Measurements from ENCODE around the gene ANO9. TPM values are rescaled to one million over a fixed set of nuclear protein-coding genes. Genes with fewer than 3 reads are reported as not detected.

ANO9 gene
- total and polyA plus RNA-seq, 8 donors, result 5.7 to 208 (median 31.6) TPM

GRCh38 chr11:367956-368413 is 73.8 kb downstream of the ANO9 start:
- WGBS, 5 donors, result 28 to 43% (median 38%) methylated on average over 7 of the region's 7 CpGs
- H3K9me3 ChIP-seq, result no peaks in the 10 kb centered on the region
- no peak overlapping the region for H3K27ac ChIP-seq
- H3K4me3 ChIP-seq, result no peak overlapping the region
- no peaks in the 10 kb centered on the region for H3K36me3 ChIP-seq
- TF ChIP-seq POLR2A (IDR thresholded peaks at IDR 0.05) (no peak), CTCF (IDR thresholded peaks at IDR 0.05) (no peak), POLR2AphosphoS5 (IDR thresholded peaks at IDR 0.05) (no peak), EP300 (IDR thresholded peaks at IDR 0.05) (no peak)
- H3K4me1 ChIP-seq, result peaks cover 9 to 19% (median 14%) of the 10 kb centered on the region in 4 donors
- peaks cover 8 to 71% (median 46%) of the 10 kb centered on the region in 3 donors for H3K27me3 ChIP-seq
- no peak for DNase-seq
- intact Hi-C loops (cut with DNase I; ENCODE audit: low total_unique reads), result no loop called here

Small RNA genes lying within 50 kb of the gene (small RNA-seq; reads per million reads assigned to genes)
- 0 to 0.07 (median 0) reads per million in 4 donors for gene RN7SL838P

Other genes with a start within 250 kb of the ANO9 start
- not detected for gene SCGB1C1, start 248.9 kb downstream of the ANO9 start, total RNA-seq
- not detected for gene SCGB1C1, start 248.9 kb downstream of the ANO9 start, polyA plus RNA-seq
- 10 to 100 TPM in 4 of 5 donors, 1 to 10 TPM in 1; 7.0 to 36.5 (median 25.0) TPM for gene BET1L, start 234.6 kb downstream of the ANO9 start, total RNA-seq
- gene BET1L, start 234.6 kb downstream of the ANO9 start, polyA plus RNA-seq, result 10 to 100 TPM; 21.8 to 38.3 (median 28.1) TPM
- gene RIC8A, start 234.3 kb downstream of the ANO9 start, total RNA-seq, result 100 to 1,000 TPM in 2 of 5 donors, 10 to 100 TPM in 3; 45.2 to 262 (median 72.3) TPM
- 10 to 100 TPM; 39.2 to 60.8 (median 53.5) TPM for gene RIC8A, start 234.3 kb downstream of the ANO9 start, polyA plus RNA-seq
- 10 to 100 TPM in 2 of 5 donors, 1 to 10 TPM in 3; 5.4 to 63.7 (median 7.3) TPM for gene SIRT3, start 205.7 kb downstream of the ANO9 start, total RNA-seq
- 10 to 100 TPM; 10.8 to 19.2 (median 13.8) TPM for gene SIRT3, start 205.7 kb downstream of the ANO9 start, polyA plus RNA-seq
- 100 to 1,000 TPM in 2 of 5 donors, 10 to 100 TPM in 3; 36.2 to 132 (median 64.9) TPM for gene PSMD13, start 205.0 kb downstream of the ANO9 start, total RNA-seq
- 100 to 1,000 TPM; 116 to 126 (median 123) TPM for gene PSMD13, start 205.0 kb downstream of the ANO9 start, polyA plus RNA-seq
- 1 to 10 TPM in 1 of 5 donors, under 1 TPM in 2, not detected in 2; 0.45 to 3.6 (median 0.55) TPM for gene NLRP6, start 163.6 kb downstream of the ANO9 start, total RNA-seq
- gene NLRP6, start 163.6 kb downstream of the ANO9 start, polyA plus RNA-seq, result under 1 TPM in 2 of 3 donors, not detected in 1; 0.08 to 0.12 TPM
- gene PGGHG, start 152.9 kb downstream of the ANO9 start, total RNA-seq, result 10 to 100 TPM in 4 of 5 donors, 1 to 10 TPM in 1; 3.5 to 34.8 (median 11.9) TPM
- 10 to 100 TPM; 14.4 to 44.0 (median 20.7) TPM for gene PGGHG, start 152.9 kb downstream of the ANO9 start, polyA plus RNA-seq
- under 1 TPM in 1 of 5 donors, not detected in 4; 0.73 TPM for gene IFITM5, start 142.5 kb downstream of the ANO9 start, total RNA-seq
- gene IFITM5, start 142.5 kb downstream of the ANO9 start, polyA plus RNA-seq, result not detected
- gene IFITM2, start 134.2 kb downstream of the ANO9 start, total RNA-seq, result 10 to 100 TPM in 4 of 5 donors, 1 to 10 TPM in 1; 8.8 to 61.7 (median 12.9) TPM
- 100 to 1,000 TPM; 276 to 394 (median 344) TPM for gene IFITM2, start 134.2 kb downstream of the ANO9 start, polyA plus RNA-seq
- gene IFITM1, start 128.0 kb downstream of the ANO9 start, total RNA-seq, result 10 to 100 TPM in 4 of 5 donors, 1 to 10 TPM in 1; 7.0 to 59.8 (median 17.3) TPM
- gene IFITM1, start 128.0 kb downstream of the ANO9 start, polyA plus RNA-seq, result 100 to 1,000 TPM in 2 of 3 donors, 10 to 100 TPM in 1; 79.9 to 224 (median 119) TPM
- gene IFITM3, start 121.2 kb downstream of the ANO9 start, total RNA-seq, result 100 to 1,000 TPM in 3 of 5 donors, 10 to 100 TPM in 2; 11.9 to 271 (median 127) TPM
- gene IFITM3, start 121.2 kb downstream of the ANO9 start, polyA plus RNA-seq, result 1,000 to 10,000 TPM in 1 of 3 donors, 100 to 1,000 TPM in 2; 538 to 1,128 (median 677) TPM
- 1 to 10 TPM in 2 of 5 donors, under 1 TPM in 1, not detected in 2; 0.45 to 7.5 (median 4.2) TPM for gene B4GALNT4, start 72.5 kb downstream of the ANO9 start, total RNA-seq
- gene B4GALNT4, start 72.5 kb downstream of the ANO9 start, polyA plus RNA-seq, result 1 to 10 TPM; 2.4 to 8.8 (median 4.4) TPM
- 100 to 1,000 TPM in 3 of 5 donors, 10 to 100 TPM in 2; 26.3 to 356 (median 141) TPM for gene PKP3, start 47.8 kb downstream of the ANO9 start, total RNA-seq
- 10 to 100 TPM; 31.1 to 94.5 (median 41.7) TPM for gene PKP3, start 47.8 kb downstream of the ANO9 start, polyA plus RNA-seq
- 100 to 1,000 TPM in 3 of 5 donors, 10 to 100 TPM in 2; 11.4 to 325 (median 110) TPM for gene SIGIRR, start 27.0 kb downstream of the ANO9 start, total RNA-seq
- 100 to 1,000 TPM; 110 to 227 (median 164) TPM for gene SIGIRR, start 27.0 kb downstream of the ANO9 start, polyA plus RNA-seq
- 100 to 1,000 TPM in 2 of 5 donors, 10 to 100 TPM in 3; 16.5 to 264 (median 59.0) TPM for gene PTDSS2, start 8.3 kb upstream of the ANO9 start, total RNA-seq
- gene PTDSS2, start 8.3 kb upstream of the ANO9 start, polyA plus RNA-seq, result 10 to 100 TPM; 11.6 to 24.3 (median 22.3) TPM
- gene RNH1, start 65.2 kb upstream of the ANO9 start, total RNA-seq, result 100 to 1,000 TPM in 4 of 5 donors, 10 to 100 TPM in 1; 61.3 to 260 (median 137) TPM
- gene RNH1, start 65.2 kb upstream of the ANO9 start, polyA plus RNA-seq, result 100 to 1,000 TPM in 2 of 3 donors, 10 to 100 TPM in 1; 95.3 to 149 (median 106) TPM
- gene HRAS, start 93.6 kb upstream of the ANO9 start, total RNA-seq, result 10 to 100 TPM; 14.2 to 87.5 (median 21.6) TPM
- 100 to 1,000 TPM; 108 to 181 (median 131) TPM for gene HRAS, start 93.6 kb upstream of the ANO9 start, polyA plus RNA-seq
- gene LRRC56, start 95.5 kb upstream of the ANO9 start, total RNA-seq, result 1 to 10 TPM in 3 of 5 donors, under 1 TPM in 1, not detected in 1; 0.18 to 8.1 (median 3.3) TPM
- gene LRRC56, start 95.5 kb upstream of the ANO9 start, polyA plus RNA-seq, result 1 to 10 TPM; 2.1 to 2.9 (median 2.9) TPM
- 10 to 100 TPM in 3 of 5 donors, 1 to 10 TPM in 1, under 1 TPM in 1; 0.55 to 92.7 (median 12.8) TPM for gene LMNTD2, start 118.7 kb upstream of the ANO9 start, total RNA-seq
- gene LMNTD2, start 118.7 kb upstream of the ANO9 start, polyA plus RNA-seq, result 1 to 10 TPM; 6.3 to 9.2 (median 7.2) TPM
- 100 to 1,000 TPM in 2 of 5 donors, 10 to 100 TPM in 3; 16.7 to 330 (median 86.6) TPM for gene RASSF7, start 119.0 kb upstream of the ANO9 start, total RNA-seq
- gene RASSF7, start 119.0 kb upstream of the ANO9 start, polyA plus RNA-seq, result 100 to 1,000 TPM in 2 of 3 donors, 10 to 100 TPM in 1; 73.0 to 121 (median 103) TPM
- 10 to 100 TPM; 17.5 to 60.8 (median 29.9) TPM for gene PHRF1, start 134.5 kb upstream of the ANO9 start, total RNA-seq
- gene PHRF1, start 134.5 kb upstream of the ANO9 start, polyA plus RNA-seq, result 10 to 100 TPM in 1 of 3 donors, 1 to 10 TPM in 2; 7.9 to 14.8 (median 9.4) TPM
- gene IRF7, start 173.9 kb upstream of the ANO9 start, total RNA-seq, result 10 to 100 TPM in 4 of 5 donors, 1 to 10 TPM in 1; 5.7 to 49.1 (median 22.5) TPM
- gene IRF7, start 173.9 kb upstream of the ANO9 start, polyA plus RNA-seq, result 10 to 100 TPM; 33.0 to 43.8 (median 40.8) TPM
- gene CDHR5, start 182.9 kb upstream of the ANO9 start, total RNA-seq, result 10 to 100 TPM in 1 of 5 donors, 1 to 10 TPM in 4; 2.7 to 92.1 (median 5.5) TPM
- gene CDHR5, start 182.9 kb upstream of the ANO9 start, polyA plus RNA-seq, result 1 to 10 TPM in 1 of 3 donors, under 1 TPM in 2; 0.38 to 2.2 (median 0.92) TPM
- 1 to 10 TPM in 1 of 5 donors, not detected in 4; 3.1 TPM for gene SCT, start 185.2 kb upstream of the ANO9 start, total RNA-seq
- gene SCT, start 185.2 kb upstream of the ANO9 start, polyA plus RNA-seq, result under 1 TPM in 1 of 3 donors, not detected in 2; 0.95 TPM
- gene DRD4, start 195.3 kb upstream of the ANO9 start, total RNA-seq, result not detected
- 1 to 10 TPM in 1 of 3 donors, under 1 TPM in 2; 0.19 to 1.7 (median 0.50) TPM for gene DRD4, start 195.3 kb upstream of the ANO9 start, polyA plus RNA-seq

Measured in stomach (tissue), 9 donors.